Erythroblast (primary cell): Measurements from ENCODE around the gene ING3.

ENCODE experiments used
- DNase-seq, 2 experiments: peaks; one replicate each; lab custom pipeline; 2025; lab: John Stamatoyannopoulos, UW
- GATA1 ChIP-seq: IDR thresholded peaks from 2 replicates; pipeline ENCODE4 v1.6.1; 2011; ENCODE audit warnings: low read depth, mild to moderate bottlenecking, control low read depth, low read length, moderate library complexity
- POLR2A ChIP-seq: IDR thresholded peaks from 2 replicates; pipeline ENCODE4 v1.6.1; 2011; ENCODE audit warnings: mild to moderate bottlenecking, low read length

ING3 gene

DNA sequence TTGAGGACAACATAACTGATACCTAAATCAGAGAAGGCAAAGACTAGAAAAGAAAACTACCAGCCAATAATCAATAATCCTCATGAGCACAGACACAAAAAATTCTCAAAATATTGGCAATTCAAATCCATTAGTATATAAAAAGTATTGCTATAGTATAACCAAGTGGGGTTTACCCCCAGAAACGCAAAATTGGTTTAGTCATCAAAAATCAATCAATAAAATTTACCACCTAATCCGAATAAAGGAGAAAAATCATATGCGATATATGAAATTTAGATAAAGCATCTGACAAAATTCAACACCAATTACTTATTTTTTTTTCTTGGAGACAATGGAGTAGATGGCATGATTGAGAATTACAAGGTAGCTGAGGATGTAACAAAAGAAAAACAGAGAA lies 11.2 kb upstream of the ING3 start:
- TF ChIP-seq GATA1 (no peak), POLR2A (no peak)
- DNase-seq: no peak

GRCh38 chr7:120941064-120941463 lies 9.5 kb upstream of the ING3 start:
- no peak for TF ChIP-seq POLR2A
- TF ChIP-seq GATA1: no peak
- DNase-seq: peak in 1 of 2 experiments; percentile 6

- TF ChIP-seq POLR2A (no peak), GATA1 (no peak)
- no peak for DNase-seq
Measured at GRCh38 chr7:120941856-120942255, 8.7 kb upstream of the ING3 start.

DNA sequence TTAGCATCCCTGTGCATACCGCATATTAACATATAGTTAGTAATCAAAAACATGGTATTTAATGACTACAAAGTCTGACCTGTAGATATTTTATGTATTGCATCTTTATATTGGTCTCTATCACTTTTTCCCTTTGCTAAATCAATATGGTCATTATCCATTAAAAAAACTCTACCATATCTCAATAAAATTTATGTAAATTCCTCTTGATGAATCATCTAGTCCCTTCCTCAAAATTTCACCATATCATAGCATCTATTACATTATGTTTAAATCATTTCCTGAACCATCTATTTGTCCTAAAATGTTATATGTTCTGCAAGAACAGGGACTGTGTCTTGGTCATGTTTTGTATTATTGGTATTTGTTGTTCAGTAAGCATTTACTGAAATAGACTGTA lies 7.7 kb upstream of the ING3 start:
- no peak for DNase-seq
- no peak for TF ChIP-seq POLR2A
- no peak for TF ChIP-seq GATA1

- no peak for DNase-seq
Measured at GRCh38 chr7:120944826-120945562, 5.6 kb upstream of the ING3 start.

GRCh38 chr7:120947980-120948379 lies 2.6 kb upstream of the ING3 start:
- no peak for TF ChIP-seq POLR2A
- TF ChIP-seq GATA1: no peak
- peak in 1 of 2 experiments; percentile 9 for DNase-seq

More at GRCh38 chr7:120944826-120945562, 5.6 kb upstream of the ING3 start:
- TF ChIP-seq POLR2A (no peak), GATA1 (no peak)

DNA sequence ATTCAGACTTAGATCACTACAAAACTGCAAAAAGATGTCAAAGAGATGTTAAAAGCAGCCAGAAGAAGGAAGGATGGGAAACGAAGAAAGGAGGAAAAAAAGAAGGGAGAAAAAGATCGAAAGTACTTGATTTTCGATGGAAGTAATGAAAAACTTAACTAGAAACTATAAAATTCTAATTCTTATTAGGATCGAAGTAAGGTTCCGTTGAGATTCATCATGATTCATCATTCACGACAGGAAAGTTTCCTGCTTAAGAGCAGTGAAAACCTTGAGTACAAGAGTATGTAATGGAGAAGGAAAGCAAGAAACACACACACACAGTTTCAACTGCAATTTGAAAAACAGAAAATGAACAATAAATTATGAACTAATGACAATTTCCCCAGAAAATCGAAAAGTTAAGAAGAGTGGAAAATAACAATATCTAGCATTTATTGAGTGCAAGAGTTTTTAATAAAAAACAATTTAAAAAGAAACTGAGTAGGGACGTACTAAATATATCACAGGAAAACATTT lies 1.1 kb upstream of the ING3 start:
- DNase-seq: peak; percentile 51 to 77
- no peak for TF ChIP-seq POLR2A
- TF ChIP-seq GATA1: no peak

DNA sequence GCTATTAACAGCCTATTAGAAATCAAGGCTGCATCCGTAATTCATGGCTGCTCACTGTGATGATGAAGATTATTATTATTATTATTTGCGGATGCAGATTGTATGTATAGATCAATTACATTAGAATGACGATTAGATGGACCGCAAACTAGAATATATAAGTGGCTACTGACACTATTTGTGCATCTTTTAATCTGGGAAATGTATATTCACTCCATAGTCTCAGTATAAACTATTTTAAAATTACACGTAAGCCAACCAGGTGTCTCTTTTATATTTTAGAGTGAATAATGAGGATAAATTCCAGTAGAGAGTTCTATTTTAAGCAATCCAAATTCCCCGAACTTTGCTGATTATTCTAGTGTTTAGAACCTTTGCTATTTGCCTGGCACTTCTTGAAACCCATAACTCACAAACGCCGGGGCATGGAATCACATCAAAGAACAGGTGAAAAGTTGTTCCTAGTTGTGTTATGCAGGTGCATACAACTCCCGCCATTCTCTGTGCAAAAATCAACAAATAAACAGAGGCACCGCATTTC lies 509 bp upstream of the ING3 start:
- peak in 1 of 2 experiments; percentile 58 for DNase-seq
- TF ChIP-seq GATA1 (no peak), POLR2A (no peak)

DNA sequence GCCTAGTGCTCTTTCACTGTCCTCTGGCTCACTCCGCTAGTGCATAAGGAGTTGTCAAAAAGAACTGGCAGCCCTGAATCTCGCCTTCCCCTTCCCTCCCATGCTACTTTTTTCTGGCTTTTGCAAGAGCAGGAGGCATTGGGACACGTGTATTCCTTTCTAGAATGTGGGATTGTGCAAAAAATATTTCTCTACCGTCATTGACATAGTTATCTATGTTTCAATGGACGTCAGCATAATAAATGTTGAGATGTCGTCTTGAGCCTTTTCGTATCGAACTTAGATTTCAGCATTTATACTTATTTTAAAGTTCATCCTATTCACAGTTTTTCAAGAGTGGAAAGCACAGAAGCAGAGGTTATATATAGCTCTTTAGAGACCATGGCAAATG lies 727 bp downstream of the ING3 start:
- DNase-seq: no peak
- TF ChIP-seq POLR2A (no peak), GATA1 (no peak)

- no peak for TF ChIP-seq GATA1
- TF ChIP-seq POLR2A: no peak
- DNase-seq: peak in 1 of 2 experiments; percentile 22
Measured at GRCh38 chr7:120951826-120952225, 1.2 kb downstream of the ING3 start.

- TF ChIP-seq POLR2A (no peak), GATA1 (no peak)
- DNase-seq: no peak
Measured at GRCh38 chr7:120955577-120956149, 5.1 kb downstream of the ING3 start.

DNA sequence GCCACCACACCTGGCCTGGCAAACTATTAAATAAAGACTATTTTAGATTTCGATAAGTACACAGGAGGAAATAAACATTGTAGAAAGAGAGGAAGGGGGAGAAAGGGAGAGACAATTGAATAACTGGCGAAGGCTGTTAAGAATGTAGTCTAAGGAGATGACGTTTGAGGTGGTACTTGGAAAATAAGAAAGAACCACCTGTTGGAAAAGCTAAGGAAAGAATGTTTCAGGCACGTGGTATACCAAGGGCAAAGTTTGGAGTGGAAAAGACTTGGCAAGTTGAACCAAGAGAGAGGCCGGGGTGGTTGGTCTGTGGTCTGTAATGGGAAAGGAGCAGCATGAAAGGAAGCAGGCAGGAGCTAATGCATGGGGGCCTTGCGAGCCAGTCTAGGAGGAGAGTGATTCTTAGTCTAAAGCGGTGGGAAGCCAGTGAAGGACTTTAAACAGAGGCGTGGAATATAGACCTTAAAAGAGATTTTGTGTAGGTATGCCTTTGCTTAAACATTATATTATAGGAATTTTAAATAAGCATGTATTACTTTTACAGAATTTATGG lies 9.4 kb downstream of the ING3 start:
- TF ChIP-seq POLR2A: no peak
- TF ChIP-seq GATA1: no peak
- DNase-seq: no peak

DNA sequence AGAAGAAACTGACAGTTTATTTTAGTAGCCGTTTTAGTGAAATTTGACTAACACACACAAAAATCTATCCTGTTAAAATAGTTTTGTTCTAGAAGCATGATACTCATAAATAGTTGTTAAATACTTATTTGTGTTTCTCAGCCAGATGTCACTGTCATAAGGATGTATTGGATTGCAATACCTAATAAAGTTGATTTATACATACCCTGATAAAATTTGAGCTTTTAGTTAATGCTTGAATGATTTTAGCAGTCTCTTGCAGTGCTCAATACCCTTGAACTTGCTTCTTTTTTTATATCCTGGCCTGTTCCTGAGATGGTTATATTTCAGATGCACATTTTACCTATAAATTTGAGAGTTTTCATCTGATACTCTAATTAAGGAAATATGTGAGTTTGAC lies 10.1 kb downstream of the ING3 start:
- DNase-seq: no peak
- TF ChIP-seq POLR2A (no peak), GATA1 (no peak)

- no peak for DNase-seq
- TF ChIP-seq POLR2A (no peak), GATA1 (no peak)
Measured at GRCh38 chr7:120961638-120962173, 11.1 kb downstream of the ING3 start.
